HG02943 (cell line): ENCODE measurements around the gene BRSK1.

Experiments used
- ATAC-seq: cut with Tn5 transposase; IDR thresholded peaks from one replicate; pipeline ENCODE4 v1.9.1; 2021; ENCODE audit warnings: mild to moderate bottlenecking, low read depth, moderate library complexity; ENCODE audit not compliant: unreplicated experiment

The BRSK1 gene

DNA sequence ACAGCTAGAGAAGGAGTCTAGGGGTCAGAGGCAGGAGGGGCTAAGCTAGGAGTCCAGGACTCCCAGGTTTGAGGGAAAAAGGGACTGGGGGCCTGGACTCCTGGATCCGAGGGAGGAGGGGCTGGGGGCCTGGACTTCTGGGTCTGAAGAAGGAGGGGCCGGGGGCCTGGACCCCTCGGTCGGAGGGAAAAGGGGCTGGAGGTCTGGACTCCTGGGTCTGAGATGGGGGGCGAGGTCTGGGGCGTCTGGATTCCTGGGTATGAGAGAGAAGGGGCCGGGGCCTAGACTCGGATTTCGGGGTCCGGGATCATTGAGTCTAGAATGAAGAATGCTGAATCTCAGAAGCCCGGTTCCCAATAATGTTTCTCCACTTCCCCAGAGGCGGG is 18.5 kb downstream of the BRSK1 start:
- no peak for ATAC-seq

DNA sequence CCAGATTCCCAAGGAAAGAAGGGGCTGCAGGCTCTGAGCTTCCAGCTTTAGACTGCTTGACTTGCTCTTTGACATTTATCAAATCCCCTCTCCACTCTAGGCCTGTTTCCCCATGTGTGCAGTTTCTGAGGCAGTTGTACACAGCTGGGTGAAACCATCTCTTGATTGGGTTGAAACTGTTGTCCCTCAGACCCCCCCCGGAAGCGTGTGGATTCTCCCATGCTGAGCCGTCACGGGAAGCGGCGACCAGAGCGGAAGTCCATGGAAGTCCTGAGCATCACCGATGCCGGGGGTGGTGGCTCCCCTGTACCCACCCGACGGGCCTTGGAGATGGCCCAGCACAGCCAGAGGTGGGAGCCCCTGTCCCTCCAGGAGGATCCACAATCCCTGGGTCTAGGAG is 19.7 kb downstream of the BRSK1 start:
- no peak for ATAC-seq

- no peak for ATAC-seq
These were observed 20.6 kb downstream of the BRSK1 start for GRCh38 chr19:55304279-55304978.

GRCh38 chr19:55304980-55305379 is 21.2 kb downstream of the BRSK1 start:
- no peak for ATAC-seq

- no peak for ATAC-seq
These were observed 21.7 kb downstream of the BRSK1 start for GRCh38 chr19:55305491-55305890.

DNA sequence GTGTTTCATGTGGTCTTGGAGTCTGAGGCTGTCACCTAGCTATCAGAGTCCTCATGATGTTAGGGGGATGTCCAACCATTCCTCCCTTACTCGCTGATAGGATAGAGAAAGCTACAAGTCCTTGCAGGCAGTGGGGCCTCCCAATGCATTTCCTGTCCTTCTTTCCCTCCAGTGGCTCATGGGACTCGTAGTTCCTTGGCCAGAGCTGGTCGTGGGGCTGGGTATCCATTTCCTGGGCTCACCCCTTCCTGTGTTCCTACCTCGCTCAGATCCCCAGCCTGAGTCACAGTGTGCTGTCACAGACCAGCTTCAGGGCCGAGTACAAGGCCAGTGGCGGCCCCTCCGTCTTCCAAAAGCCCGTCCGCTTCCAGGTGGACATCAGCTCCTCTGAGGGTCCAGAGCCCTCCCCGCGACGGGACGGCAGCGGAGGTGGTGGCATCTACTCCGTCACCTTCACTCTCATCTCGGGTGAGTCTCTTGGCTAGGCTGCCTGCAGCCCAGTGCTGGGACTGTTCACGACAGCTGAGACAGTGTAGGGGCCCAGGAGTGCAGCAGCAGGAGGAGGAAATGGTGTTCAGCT is 22.3 kb downstream of the BRSK1 start:
- no peak for ATAC-seq

GRCh38 chr19:55306712-55307111 is 22.9 kb downstream of the BRSK1 start:
- ATAC-seq = no peak

GRCh38 chr19:55308281-55308680 is 24.5 kb downstream of the BRSK1 start:
- no peak for ATAC-seq

- ATAC-seq = no peak
These were observed 25.7 kb downstream of the BRSK1 start for GRCh38 chr19:55309448-55309847.

DNA sequence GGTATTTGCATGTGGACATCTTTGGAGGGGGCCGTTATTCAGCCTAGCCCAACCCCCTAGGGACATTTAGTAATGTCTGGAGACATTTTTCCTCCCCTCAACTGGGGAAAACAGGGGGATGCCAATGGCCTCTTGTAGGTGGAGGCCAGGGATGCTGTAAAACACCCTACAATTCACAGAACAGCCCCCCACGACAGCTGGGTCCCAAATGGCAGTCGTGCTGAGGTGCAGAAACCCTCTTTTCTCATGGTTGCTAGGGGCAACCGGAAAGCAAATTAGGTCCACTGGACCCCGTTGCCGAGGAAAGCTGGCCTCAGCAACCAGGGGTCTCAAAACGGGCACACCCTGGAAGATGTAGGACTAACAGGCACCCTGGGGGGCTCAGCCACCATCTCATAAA is 26.7 kb downstream of the BRSK1 start:
- ATAC-seq = no peak

DNA sequence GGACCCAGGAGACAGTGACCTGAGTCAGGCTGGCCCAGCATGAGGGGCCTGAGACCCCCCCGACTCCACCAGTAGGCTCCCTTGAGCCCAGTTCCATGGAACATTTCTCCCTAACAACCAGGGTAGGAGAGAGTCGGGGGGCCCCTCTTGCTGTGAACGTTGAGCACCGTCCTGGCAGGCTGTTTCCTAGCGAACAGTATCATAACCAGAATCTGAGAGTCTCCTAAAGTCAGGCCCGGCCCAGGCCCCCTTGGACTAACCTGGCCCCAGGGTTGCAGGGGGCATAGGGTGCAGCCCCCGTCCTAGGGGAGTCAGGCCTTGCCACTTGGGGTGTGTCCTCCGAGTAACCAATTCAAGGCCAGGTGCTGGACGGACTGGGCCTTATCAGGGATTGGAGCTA is 27.6 kb downstream of the BRSK1 start:
- ATAC-seq = no peak

DNA sequence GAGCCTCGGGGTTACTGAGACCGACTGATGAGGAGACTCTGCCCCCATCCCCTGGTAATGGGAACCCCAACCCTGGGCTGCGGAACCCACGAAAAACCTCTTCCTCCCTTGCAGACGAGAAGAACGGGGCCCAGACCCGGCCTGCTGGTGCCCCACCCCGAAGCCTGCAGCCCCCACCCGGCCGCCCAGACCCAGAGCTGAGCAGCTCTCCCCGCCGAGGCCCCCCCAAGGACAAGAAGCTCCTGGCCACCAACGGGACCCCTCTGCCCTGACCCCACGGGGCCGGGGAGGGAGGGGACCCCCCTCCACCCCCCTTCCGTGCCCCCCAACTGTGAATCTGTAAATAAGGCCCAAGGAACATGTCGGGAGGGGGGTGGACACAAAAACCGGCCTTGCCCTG is 28.0 kb downstream of the BRSK1 start:
- ATAC-seq = no peak

DNA sequence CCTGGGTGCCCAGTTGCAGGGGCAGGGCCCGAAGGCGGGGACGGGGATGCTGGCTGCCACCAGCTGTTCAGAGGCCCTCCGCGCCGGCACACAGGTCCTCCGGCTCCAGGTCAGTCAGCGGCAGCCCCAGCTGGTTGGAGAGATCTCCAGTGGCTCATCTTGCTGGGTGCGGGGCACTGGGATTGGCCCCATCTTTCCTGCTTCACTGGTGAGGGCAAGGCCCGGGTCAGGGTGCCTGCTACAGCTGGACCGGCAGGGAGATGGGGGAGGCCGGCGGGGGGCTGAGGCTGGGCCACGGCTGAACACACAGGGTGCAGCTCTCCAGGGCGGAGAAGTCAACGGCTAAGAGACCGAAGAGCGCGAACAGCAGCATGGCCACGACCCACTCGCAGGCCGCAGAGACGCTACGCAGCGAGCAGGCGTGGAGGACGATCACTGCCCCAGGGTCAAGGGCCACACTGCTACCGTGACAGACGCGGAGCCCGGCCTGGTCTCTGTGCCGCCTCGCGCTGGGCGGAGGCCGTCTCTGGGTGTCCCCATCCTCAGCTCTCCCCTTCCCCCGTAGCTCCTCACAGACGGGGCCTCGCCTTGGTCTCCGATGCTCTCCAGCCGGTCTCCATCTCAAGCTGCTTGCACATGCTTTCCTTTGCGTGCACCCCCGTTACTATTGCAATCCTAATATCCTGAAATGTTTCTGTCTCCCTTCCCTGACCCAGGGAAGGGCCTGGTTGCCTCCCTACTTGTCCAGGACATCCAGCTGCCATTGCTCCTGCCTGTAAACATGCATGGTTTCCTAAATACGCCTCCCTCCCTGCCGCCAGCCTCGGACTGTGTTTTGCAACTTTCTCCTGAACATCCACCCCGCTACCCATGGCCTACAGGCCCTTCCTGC is 29.1 kb downstream of the BRSK1 start:
- ATAC-seq = no peak

DNA sequence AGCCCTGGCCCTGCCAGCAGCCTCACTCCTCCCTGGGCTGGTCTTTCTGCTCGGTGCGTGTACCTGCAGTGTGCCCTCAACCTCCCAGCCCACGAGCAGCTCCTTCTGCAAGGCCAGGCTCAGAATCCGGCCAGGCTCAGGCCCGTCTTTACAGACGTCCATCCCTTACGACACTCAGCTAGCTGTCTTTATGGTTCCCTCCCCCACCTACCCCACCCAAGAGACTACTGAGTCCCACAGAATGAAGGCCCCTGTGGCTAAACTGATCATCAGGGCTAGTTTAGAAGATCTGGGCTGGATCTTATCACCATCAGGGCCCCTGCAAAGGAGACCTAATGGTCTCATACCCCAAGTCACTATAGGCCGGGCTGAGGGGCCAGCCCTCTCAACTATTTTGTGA is 30.6 kb downstream of the BRSK1 start:
- ATAC-seq = no peak

- no peak for ATAC-seq
These were observed 32.2 kb downstream of the BRSK1 start for GRCh38 chr19:55315956-55316525.

DNA sequence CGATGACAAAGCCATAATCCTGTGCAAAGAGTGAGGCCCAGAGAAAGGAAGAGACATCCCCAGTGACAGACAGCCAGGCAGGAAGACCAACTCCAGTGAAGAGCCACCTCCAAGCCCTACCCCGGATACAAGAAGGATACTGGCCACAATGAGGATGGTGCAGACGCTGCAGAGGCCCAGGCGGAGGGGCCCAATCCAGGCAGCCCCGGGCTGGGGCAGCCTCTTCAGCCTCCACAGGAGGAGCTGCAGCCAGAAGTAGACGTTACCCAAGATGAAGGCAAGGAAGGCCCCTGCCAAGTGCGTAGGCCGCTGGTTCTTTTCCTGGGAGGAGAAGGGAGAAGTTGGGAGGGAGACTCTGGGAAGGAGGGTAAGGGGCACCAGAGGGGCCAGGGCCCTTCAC is 32.8 kb downstream of the BRSK1 start:
- no peak for ATAC-seq

DNA sequence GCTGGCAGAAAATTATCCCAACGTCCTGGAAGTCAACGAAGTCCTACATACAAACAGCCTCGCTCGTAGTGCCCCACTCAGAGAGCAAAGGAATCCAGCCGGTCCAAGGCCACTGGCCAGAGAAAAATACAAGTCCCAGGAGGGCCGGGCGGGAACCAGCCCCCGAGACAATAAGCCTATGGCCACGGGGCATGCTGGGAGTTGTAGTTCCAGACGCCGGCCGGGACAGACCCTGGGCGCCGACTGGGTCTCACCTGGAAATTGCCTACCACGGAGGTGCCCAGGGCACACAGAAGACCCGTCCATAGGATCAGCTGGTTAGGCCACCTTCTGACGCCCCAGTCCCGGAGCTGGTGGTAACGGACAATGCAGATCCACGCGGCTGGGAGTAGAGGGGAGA is 36.0 kb downstream of the BRSK1 start:
- no peak for ATAC-seq

DNA sequence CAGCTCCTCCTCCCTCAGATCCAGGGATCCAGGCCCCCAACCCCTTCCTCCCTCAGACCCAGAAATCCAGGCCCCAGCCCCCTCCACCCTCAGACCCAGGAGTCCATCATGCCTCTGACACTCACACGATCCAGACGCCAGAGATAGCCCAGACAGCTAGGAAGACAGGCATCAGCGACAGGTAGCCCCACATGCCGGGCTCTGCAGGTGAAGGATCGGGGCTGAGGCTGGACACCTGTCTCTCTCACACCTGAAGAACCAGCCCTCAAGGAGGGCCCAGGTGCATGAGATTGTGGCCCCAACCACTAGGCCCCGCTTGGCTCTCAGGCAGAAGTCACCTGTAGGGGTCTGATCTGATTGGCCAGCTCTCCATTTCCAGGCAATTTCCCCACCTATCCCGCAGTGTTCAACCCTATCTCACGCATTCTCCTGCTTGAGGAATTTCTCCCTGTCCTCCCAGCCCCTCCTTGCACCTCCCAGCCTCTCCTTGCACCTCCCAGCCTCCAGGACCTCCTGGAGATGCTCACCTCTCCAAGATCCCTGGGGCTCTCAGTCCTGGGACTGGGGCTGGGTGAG is 37.1 kb downstream of the BRSK1 start:
- no peak for ATAC-seq

DNA sequence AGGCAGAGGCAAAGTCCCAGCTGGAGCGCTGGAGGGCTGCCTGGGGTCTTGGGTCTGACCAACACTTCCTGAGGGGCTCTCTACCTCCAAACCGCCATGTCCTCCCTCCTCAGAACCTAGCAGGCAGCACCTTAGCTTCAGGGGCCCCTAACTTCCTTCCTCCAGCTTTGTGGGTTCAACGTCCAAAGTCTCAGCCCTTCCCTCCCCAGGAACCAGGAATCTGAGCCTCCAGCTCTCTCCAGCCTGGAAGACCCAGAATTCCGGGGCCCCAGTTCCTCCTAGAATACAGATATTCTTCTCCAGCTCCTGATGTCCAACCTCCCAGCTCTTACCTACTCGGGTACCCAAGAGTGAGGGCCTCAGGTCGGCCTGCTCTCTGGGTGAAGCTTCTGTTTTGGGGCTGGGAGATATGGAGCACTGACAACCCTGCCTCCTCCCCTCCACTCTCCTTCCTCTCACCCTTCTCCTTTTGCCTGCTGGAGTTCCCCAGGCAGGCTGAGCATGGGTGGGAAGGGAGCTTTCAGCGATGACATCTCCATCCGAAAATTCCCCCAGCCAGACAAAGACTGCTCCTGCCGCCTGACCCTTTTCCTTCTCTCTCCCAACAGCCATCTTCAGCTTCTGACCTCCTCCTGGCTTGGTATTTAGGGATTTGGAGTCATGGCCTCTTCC is 37.8 kb downstream of the BRSK1 start:
- no peak for ATAC-seq

DNA sequence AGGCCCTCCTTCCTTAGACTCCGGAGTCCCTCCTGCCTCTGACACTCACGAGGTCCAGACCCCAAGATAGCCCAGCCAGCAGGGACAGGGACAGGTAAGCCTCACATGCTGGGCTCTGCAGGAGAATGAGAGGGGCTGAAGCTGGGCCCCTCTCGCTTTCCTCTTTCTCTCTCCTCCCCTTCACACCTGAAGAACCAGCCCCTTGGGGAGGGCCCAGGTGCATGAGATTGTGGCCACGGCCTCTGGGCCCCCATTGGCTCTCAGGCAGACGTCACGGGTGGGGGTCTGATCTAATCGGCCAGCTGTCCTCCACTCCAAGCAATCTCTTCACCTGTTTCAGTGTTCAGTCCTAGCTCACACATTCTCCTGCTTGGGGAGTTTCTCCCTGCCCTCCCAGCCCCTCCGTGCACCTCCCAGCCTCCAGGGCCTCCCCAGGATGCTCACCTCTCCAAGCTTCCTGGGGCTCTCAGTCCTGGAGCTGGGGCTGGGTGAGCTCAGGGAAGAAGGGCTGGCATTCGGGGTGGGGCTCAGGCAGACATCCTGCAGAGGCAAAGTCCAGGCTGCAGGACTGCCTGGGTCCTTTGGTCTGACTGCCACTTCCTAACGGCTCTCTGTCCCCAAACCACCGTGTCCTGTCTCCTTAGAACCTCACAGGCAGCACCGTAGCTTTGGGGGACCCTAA is 38.5 kb downstream of the BRSK1 start:
- no peak for ATAC-seq
